K562 (cell line): ENCODE measurements around the gene OST4. TPM values are rescaled to one million over a fixed set of nuclear protein-coding genes. Genes with fewer than 3 reads are reported as not detected.

Source experiments
- ATAC-seq: fragments of 200-7000 bp; cut with Tn5 transposase; 3 replicates; pipeline ENCODE4 v1.9.1; 2020; ENCODE audit warnings: moderate library complexity
- BruUV-seq: library from RNA; stranded (reverse); fragments of 400-500 nt; replicated peaks from 2 replicates; lab custom pipeline; 2021; lab: Mats Ljungman, UMichigan
- CTCF ChIA-PET: fragments of 300-600 bp; formaldehyde crosslinking; extraction: SDS; loops from one replicate; lab custom pipeline; 2021; ENCODE audit warnings: low intra/inter-chr PET ratio; lab: Yijun Ruan, JAX
- POLR2A ChIA-PET: fragments of 300-600, 350-650 bp; sonication (Branson Sonifier 250); formaldehyde crosslinking; extraction: SDS; loops from one replicate; lab custom pipeline; 2021; ENCODE audit warnings: antibody characterized with exemption, inconsistent platforms; lab: Yijun Ruan, JAX
- DNase-seq, 4 experiments: peaks; one replicate each; pipeline versions ENCODE4 v3.0.0 to v3.0.0-alpha.2; 2011 to 2018; ENCODE audit warnings: low spot score in 3 of 4, mixed read lengths in 3 of 4; ENCODE audit errors: extremely low read depth in 1 of 4
- FAIRE-seq: peaks from 2 replicates; lab custom pipeline; 2011; peaks lifted over from hg19 to GRCh38; lab: Jason Lieb, UNC
- H2AFZ ChIP-seq: 2 replicates; pipeline ENCODE4 v1.6.0; 2011; ENCODE audit warnings: low read depth, low read length, control low read depth, inconsistent platforms
- H3K27ac ChIP-seq: fragments of 200-600 bp; 3 replicates; pipeline ENCODE4 v1.8.0; 2011; ENCODE audit warnings: low read depth, mild to moderate bottlenecking, control low read depth, inconsistent platforms, low read length, moderate library complexity, mixed read lengths; ENCODE audit errors: extremely low read depth
- H3K27me3 ChIP-seq, 2 experiments: fragments of 300-600 bp in 1 of 2; 2 replicates in 1 of 2; 3 replicates in 1 of 2; pipeline versions ENCODE4 v1.6.0 to v1.8.0; 2011; ENCODE audit warnings: inconsistent platforms in 2 of 2, low read length in 2 of 2, mild to moderate bottlenecking in 1 of 2, mixed read lengths in 1 of 2, moderate library complexity in 1 of 2; ENCODE audit not compliant: control insufficient read depth in 2 of 2, insufficient read depth in 2 of 2
- H3K36me3 ChIP-seq: fragments of 300-600 bp; 3 replicates; pipeline ENCODE4 v1.8.0; 2011; ENCODE audit warnings: mild to moderate bottlenecking, low read length, inconsistent platforms; ENCODE audit not compliant: control insufficient read depth, insufficient read depth
- H3K4me1 ChIP-seq, 2 experiments: fragments of 200-600 bp in 1 of 2; replicated peaks in 1 of 2; 2 replicates in 1 of 2; 3 replicates in 1 of 2; pipeline versions ENCODE4 v1.5.1 to v1.8.0; 2011; ENCODE audit warnings: inconsistent platforms in 2 of 2, low read length in 2 of 2, mild to moderate bottlenecking in 1 of 2, mixed read lengths in 1 of 2, moderate library complexity in 1 of 2; ENCODE audit not compliant: control insufficient read depth in 2 of 2, insufficient read depth in 2 of 2
- H3K4me2 ChIP-seq: 2 replicates; pipeline ENCODE4 v1.6.1; 2011; ENCODE audit warnings: low read length, control low read depth, inconsistent platforms, mixed read lengths; ENCODE audit not compliant: insufficient read depth
- H3K4me3 ChIP-seq: fragments of 200-600 bp; sonication (generic), shearing (Covaris generic); 2 replicates; pipeline ENCODE4 v1.5.1; 2016; ENCODE audit warnings: control low read depth, inconsistent platforms
- H3K79me2 ChIP-seq: fragments of 200-600 bp; 3 replicates; pipeline ENCODE4 v1.8.0; 2011; ENCODE audit warnings: low read length, inconsistent platforms; ENCODE audit not compliant: control insufficient read depth, insufficient read depth
- H3K9ac ChIP-seq, 2 experiments: 2 replicates each; pipeline versions ENCODE4 v1.6.0 to v1.6.1; 2011; ENCODE audit warnings: low read depth in 2 of 2, low read length in 2 of 2, control low read depth in 1 of 2, inconsistent platforms in 1 of 2, mild to moderate bottlenecking in 1 of 2, mixed read lengths in 1 of 2; ENCODE audit not compliant: insufficient read depth in 1 of 2
- H3K9me1 ChIP-seq: one replicate; pipeline ENCODE4 v1.6.0; 2011; ENCODE audit warnings: inconsistent platforms, mild to moderate bottlenecking, low read length, moderate library complexity; ENCODE audit not compliant: control insufficient read depth, insufficient read depth
- H3K9me3 ChIP-seq: replicated peaks from 2 replicates; pipeline ENCODE4 v1.5.1; 2011; ENCODE audit warnings: low read depth, low read length, inconsistent platforms; ENCODE audit not compliant: control insufficient read depth, insufficient read depth
- H4K20me1 ChIP-seq: replicated peaks from 2 replicates; pipeline ENCODE4 v1.6.1; 2011; ENCODE audit warnings: low read length, inconsistent platforms, mixed read lengths; ENCODE audit not compliant: control insufficient read depth, insufficient read depth
- ATF4 ChIP-seq: fragments of 450-650 bp; formaldehyde crosslinking; IDR thresholded peaks from 2 replicates; pipeline ENCODE4 v1.4.0; 2022; ENCODE audit warnings: mild to moderate bottlenecking, moderate library complexity
- BRD9 ChIP-seq: fragments of 450-650 bp; IDR thresholded peaks from 2 replicates; pipeline ENCODE4 v1.6.1; 2018; ENCODE audit warnings: low read depth; ENCODE audit not compliant: partially characterized antibody
- CUX1 ChIP-seq: fragments of 200-800 bp; sonication (Bioruptor generic); IDR thresholded peaks from 2 replicates; pipeline ENCODE4 v1.6.1; 2016; ENCODE audit warnings: missing genetic modification characterization, missing compliant biosample characterization
- FOXK2 ChIP-seq, 2 experiments: fragments of 450-650 bp; IDR thresholded peaks in 1 of 2; conservative IDR thresholded peaks in 1 of 2; 2 replicates each; pipeline ENCODE4 v1.6.1; 2016; ENCODE audit warnings: low read depth in 2 of 2, mild to moderate bottlenecking in 1 of 2
- HINFP ChIP-seq: fragments of 450-650 bp; conservative IDR thresholded peaks from 2 replicates; pipeline ENCODE4 v1.6.1; 2016; ENCODE audit warnings: missing genetic modification characterization, low read depth, mild to moderate bottlenecking, control low read depth, missing compliant biosample characterization
- MCM5 ChIP-seq: fragments of 450-650 bp; IDR thresholded peaks from 2 replicates; pipeline ENCODE4 v1.6.1; 2016; ENCODE audit warnings: low read depth
- NR4A1 ChIP-seq, 2 experiments: fragments of 250-450 bp in 1 of 2; fragments of 450-650 bp in 1 of 2; sonication (Bioruptor Pico) in 1 of 2; IDR thresholded peaks; 2 replicates each; pipeline versions ENCODE4 v1.4.0 to v1.6.1; 2016 to 2020; ENCODE audit warnings: mild to moderate bottlenecking in 2 of 2, missing compliant biosample characterization in 1 of 2, missing genetic modification characterization in 1 of 2, moderate library complexity in 1 of 2
- POLR2AphosphoS2 ChIP-seq: IDR thresholded peaks from 2 replicates; pipeline ENCODE4 v1.6.1; 2012; ENCODE audit warnings: low read length, improper control_type of control experiment
- RFX7 ChIP-seq: fragments of 250-450 bp; sonication (Bioruptor Pico); IDR thresholded peaks from 2 replicates; pipeline ENCODE4 v1.5.1; 2021; ENCODE audit warnings: mild to moderate bottlenecking
- ZNF124 ChIP-seq: sonication (generic); formaldehyde crosslinking; IDR thresholded peaks from 2 replicates; pipeline ENCODE4 v1.8.1; 2022; ENCODE audit warnings: missing genetic modification reagents
- WGBS: fragments of 100-300 bp; shearing (Covaris generic); methylation state at CpG from one replicate; pipeline ENCODE4 v1.1.6; 2016; ENCODE audit warnings: low coverage, mixed read lengths; ENCODE audit not compliant: insufficient coverage; ENCODE audit errors: missing lambda C conversion rate; 5-methylcytosine and 5-hydroxymethylcytosine counted together
- in situ Hi-C: fragments of 300-500 bp; cut with MboI; formaldehyde crosslinking; loops from 4 replicates; pipeline ENCODE4 v1.15.0; 2018; ENCODE audit warnings: inconsistent platforms, mixed read lengths
- intact Hi-C: fragments of 100-400 bp; cut with micrococcal nuclease; formaldehyde crosslinking; loops from 2 replicates; pipeline ENCODE4 v1.14.2; 2022
- polyA plus RNA-seq, 8 experiments: library from polyadenylated mRNA; depleted of rRNA in 4 of 8; stranded (reverse) in 5 of 8; unstranded in 3 of 8; fragments of >200 nt; fragmentation: Nextera tagmentation in 2 of 8; fragmentation: Illumina TruSeq in 1 of 8; extraction: Ambion mirVana in 2 of 8; extraction: Trizol in 1 of 8; gene quantifications; 2 replicates each; pipeline versions ENCODE4 v1.2.1 to v1.2.3, GENCODE V29; 2011 to 2014; ENCODE audit warnings: inconsistent platforms in 1 of 8, missing spikeins in 1 of 8
- total RNA-seq, 7 experiments: library from RNA; depleted of rRNA in 6 of 7; stranded (reverse); fragments of >200 nt in 6 of 7; fragmentation: Illumina TruSeq in 2 of 7; extraction: Trizol in 2 of 7; gene quantifications; 2 replicates each; pipeline versions ENCODE4 v1.2.1 to v1.2.3, GENCODE V29; 2011 to 2021; ENCODE audit warnings: low replicate concordance in 1 of 7
- TF ChIP-seq, protein P1 (sequence below): sonication (generic); formaldehyde crosslinking; IDR thresholded peaks from 2 replicates; pipeline ENCODE4 v1.5.0; 2020; ENCODE audit warnings: missing genetic modification reagents
- TF ChIP-seq, protein P2 (sequence below): fragments of 250-450 bp; sonication (Bioruptor Pico); IDR thresholded peaks from 2 replicates; pipeline ENCODE4 v1.4.0; 2020

OST4 gene
- total and polyA plus RNA-seq, 9 of the 15 experiments (the other 6 are each of a cell fraction or from before 2014, with no cell fraction given): 186 to 1,155 (median 355) TPM

DNA sequence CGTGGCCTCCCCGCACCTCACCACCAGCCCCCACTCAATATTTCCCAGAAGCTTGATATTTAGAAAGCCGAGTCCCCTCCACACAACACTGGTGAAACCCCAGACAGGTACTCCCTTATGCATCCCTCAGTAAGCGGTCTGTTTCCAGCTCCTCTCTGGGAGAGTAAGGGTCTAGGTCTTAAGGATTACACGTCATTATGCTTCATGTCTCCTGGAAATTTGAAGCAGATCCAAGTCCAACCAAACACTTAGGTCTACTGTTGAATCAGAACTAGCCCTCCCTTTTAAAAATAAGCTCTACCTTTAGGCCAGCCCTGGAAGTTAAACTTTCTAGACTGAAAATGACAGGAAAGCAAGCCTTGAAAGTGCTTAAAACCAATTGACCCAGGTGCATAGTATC is 1.5 kb upstream of the OST4 start:
- in situ Hi-C loops (no loop called here), intact Hi-C loops (no loop called here)
- ChIA-PET POLR2A (interaction anchor here (0.6 to 2.9 kb wide), 14 partner anchors 8 to 369 kb away, joined by 3 to 32 read pairs (median 5); partner anchors contain the start of gene AGBL5), CTCF (no interaction called here)
- Histone ChIP-seq H3K4me3 (no peak overlapping the region), H3K9me1 (no peaks in the 10 kb centered on the region), H3K27me3 (no peaks in the 10 kb centered on the region), H3K27ac (peak overlapping the region; percentile 29; the same call in 1 of the 3 replicates), H3K4me2 (no peak overlapping the region), H4K20me1 (no peaks in the 10 kb centered on the region), H3K9me3 (no peaks in the 10 kb centered on the region), H3K9ac (peak overlapping the region in 1 of 2 experiments; percentile 90; a peak in 2 of 4 replicates), H3K79me2 (peaks cover 29% of the 10 kb centered on the region), H3K36me3 (peaks cover 28% of the 10 kb centered on the region; the same call in 2 of the 3 replicates), H3K4me1 (peaks cover 42 to 57% of the 10 kb centered on the region in 2 experiments), H2AFZ (peak overlapping the region; percentile 80)
- 62% methylated on average over 5 of the region's 5 CpGs for WGBS
- BruUV-seq: no TSS peak
- ATAC-seq (no peak), FAIRE-seq (no peak), DNase-seq (no peak)
- TF ChIP-seq ATF4 (no peak), POLR2AphosphoS2 (no peak), NR4A1 (CRISPR knock-in tag; IDR thresholded peaks at IDR 0.05) (no peak), NR4A1 (tag; IDR thresholded peaks at IDR 0.05) (no peak), ZNF124 (CRISPR knock-in tag) (no peak), RFX7 (no peak), BRD9 (no peak), HINFP (no peak), MCM5 (no peak), CUX1 (CRISPR knock-in tag) (no peak), FOXK2 (conservative IDR thresholded peaks at IDR 0.05 in 1 of 2, IDR thresholded peaks at IDR 0.05 in 1 of 2; ENCODE audit: low read depth in 2 of 2) (no peak)
- TF ChIP-seq, protein P1, sequence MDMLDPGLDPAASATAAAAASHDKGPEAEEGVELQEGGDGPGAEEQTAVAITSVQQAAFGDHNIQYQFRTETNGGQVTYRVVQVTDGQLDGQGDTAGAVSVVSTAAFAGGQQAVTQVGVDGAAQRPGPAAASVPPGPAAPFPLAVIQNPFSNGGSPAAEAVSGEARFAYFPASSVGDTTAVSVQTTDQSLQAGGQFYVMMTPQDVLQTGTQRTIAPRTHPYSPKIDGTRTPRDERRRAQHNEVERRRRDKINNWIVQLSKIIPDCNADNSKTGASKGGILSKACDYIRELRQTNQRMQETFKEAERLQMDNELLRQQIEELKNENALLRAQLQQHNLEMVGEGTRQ: no peak
- TF ChIP-seq, protein P2, sequence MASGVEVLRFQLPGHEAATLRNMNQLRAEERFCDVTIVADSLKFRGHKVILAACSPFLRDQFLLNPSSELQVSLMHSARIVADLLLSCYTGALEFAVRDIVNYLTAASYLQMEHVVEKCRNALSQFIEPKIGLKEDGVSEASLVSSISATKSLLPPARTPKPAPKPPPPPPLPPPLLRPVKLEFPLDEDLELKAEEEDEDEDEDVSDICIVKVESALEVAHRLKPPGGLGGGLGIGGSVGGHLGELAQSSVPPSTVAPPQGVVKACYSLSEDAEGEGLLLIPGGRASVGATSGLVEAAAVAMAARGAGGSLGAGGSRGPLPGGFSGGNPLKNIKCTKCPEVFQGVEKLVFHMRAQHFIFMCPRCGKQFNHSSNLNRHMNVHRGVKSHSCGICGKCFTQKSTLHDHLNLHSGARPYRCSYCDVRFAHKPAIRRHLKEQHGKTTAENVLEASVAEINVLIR (CRISPR knock-in tag): no peak
